HepG2 (cell line): ENCODE results near the gene DSTN. TPM values are rescaled to one million over a fixed set of nuclear protein-coding genes. Genes with fewer than 3 reads are reported as not detected.

Source experiments
- ELK4 ChIP-seq: sonication (generic); formaldehyde crosslinking; IDR thresholded peaks from 2 replicates; pipeline ENCODE4 v1.9.0; 2021; ENCODE audit warnings: missing genetic modification reagents, borderline replicate concordance
- ZNF318 ChIP-seq: sonication (generic); formaldehyde crosslinking; IDR thresholded peaks from 2 replicates; pipeline ENCODE4 v1.4.0; 2020; ENCODE audit warnings: mild to moderate bottlenecking, missing genetic modification reagents
- polyA plus RNA-seq, 8 experiments: library from polyadenylated mRNA; depleted of rRNA in 3 of 8; stranded (reverse) in 7 of 8; unstranded in 1 of 8; fragments of >200 nt; fragmentation: Illumina TruSeq in 4 of 8; extraction: Trizol in 4 of 8; gene quantifications; 2 replicates each; pipeline versions ENCODE4 v1.2.1 to v1.2.3, GENCODE V29; 2011 to 2016; ENCODE audit warnings: low read depth in 4 of 8, missing spikeins in 1 of 8, mixed read lengths in 1 of 8; ENCODE audit not compliant: insufficient read depth in 1 of 8
- total RNA-seq, 5 experiments: library from RNA; depleted of rRNA; stranded (reverse); fragments of >200 nt; fragmentation: Illumina TruSeq; extraction: Trizol; gene quantifications; 2 replicates each; pipeline ENCODE4 v1.2.3, GENCODE V29; 2016; ENCODE audit warnings: low read depth in 1 of 5

DSTN gene
- total and polyA plus RNA-seq, 2 of the 13 experiments (the other 11 are each of a cell fraction or from before 2014, with no cell fraction given): 27.6 to 106 TPM

- TF ChIP-seq ZNF318 (CRISPR knock-in tag) (no peak), ELK4 (CRISPR knock-in tag) (no peak)
Measured at GRCh38 chr20:17621229-17621968, 51.5 kb downstream of the DSTN start (continued).
